H1 (cell line): ENCODE data around the gene SRCIN1. TPM values are rescaled to one million over a fixed set of nuclear protein-coding genes. Genes with fewer than 3 reads are reported as not detected.

Source experiments
- CTCF ChIA-PET: fragments of 300-600 bp; sonication (Branson Sonifier 250); formaldehyde crosslinking; loops from one replicate; lab custom pipeline; 2021; ENCODE audit not compliant: partially characterized antibody; lab: Charles Lee
- POLR2A ChIA-PET: fragments of 300-600 bp; sonication (Branson Sonifier 250); formaldehyde crosslinking; loops from one replicate; lab custom pipeline; 2021; ENCODE audit warnings: inconsistent platforms; ENCODE audit not compliant: partially characterized antibody; lab: Charles Lee
- DNase-seq, 2 experiments: peaks; one replicate each; pipeline versions ENCODE4 v3.0.0 to v3.0.0-alpha.2; 2010 to 2022; ENCODE audit warnings: low spot score in 2 of 2, low read depth in 1 of 2, mixed read lengths in 1 of 2
- FAIRE-seq: peaks from 2 replicates; lab custom pipeline; 2011; peaks lifted over from hg19 to GRCh38; lab: Jason Lieb, UNC
- H2AFZ ChIP-seq: 2 replicates; pipeline ENCODE4 v1.8.1; 2012; ENCODE audit warnings: low read length, inconsistent platforms
- H2AK5ac ChIP-seq: 2 replicates; pipeline ENCODE4 v1.6.1; 2013; ENCODE audit warnings: low read depth, low read length
- H2BK120ac ChIP-seq: replicated peaks from 2 replicates; pipeline ENCODE3; 2013; ENCODE audit warnings: low read depth, low read length, inconsistent platforms
- H2BK12ac ChIP-seq: 2 replicates; pipeline ENCODE4 v1.6.1; 2013; ENCODE audit warnings: low read depth, low read length
- H2BK15ac ChIP-seq: 2 replicates; pipeline ENCODE4 v1.6.1; 2013; ENCODE audit warnings: low read length
- H2BK20ac ChIP-seq: 2 replicates; pipeline ENCODE4 v1.6.1; 2013; ENCODE audit warnings: low read length
- H2BK5ac ChIP-seq: 2 replicates; pipeline ENCODE4 v1.6.1; 2013; ENCODE audit warnings: low read depth, low read length
- H3K14ac ChIP-seq: 2 replicates; pipeline ENCODE4 v1.6.1; 2013; ENCODE audit warnings: inconsistent platforms; ENCODE audit not compliant: insufficient read length
- H3K18ac ChIP-seq: 2 replicates; pipeline ENCODE4 v1.6.1; 2013; ENCODE audit warnings: low read length; ENCODE audit errors: extremely low read depth
- H3K23ac ChIP-seq: 2 replicates; pipeline ENCODE4 v1.6.1; 2013; ENCODE audit warnings: inconsistent platforms; ENCODE audit not compliant: insufficient read length
- H3K23me2 ChIP-seq: 2 replicates; pipeline ENCODE4 v1.6.1; 2013; ENCODE audit warnings: low read depth, low read length
- H3K27ac ChIP-seq: 2 replicates; pipeline ENCODE4 v1.6.1; 2011; ENCODE audit warnings: low read depth, low read length, inconsistent platforms
- H3K27me3 ChIP-seq, 4 experiments: replicated peaks in 1 of 4; 1 replicate in 1 of 4; 2 replicates in 3 of 4; pipeline versions ENCODE4 v1.6.1 to v1.8.1; 2011 to 2013; ENCODE audit warnings: low read length in 3 of 4, mild to moderate bottlenecking in 3 of 4, inconsistent platforms in 2 of 4, mixed read lengths in 2 of 4, moderate library complexity in 1 of 4; ENCODE audit not compliant: control insufficient read depth in 3 of 4, insufficient read depth in 3 of 4; ENCODE audit errors: extremely low read depth in 1 of 4
- H3K36me3 ChIP-seq, 4 experiments: 2 replicates each; pipeline versions ENCODE4 v1.6.1 to v1.8.1; 2011 to 2013; ENCODE audit warnings: mild to moderate bottlenecking in 4 of 4, low read length in 3 of 4, moderate library complexity in 2 of 4, control low read depth in 1 of 4, inconsistent platforms in 1 of 4; ENCODE audit not compliant: insufficient read depth in 4 of 4, control insufficient read depth in 2 of 4
- H3K4ac ChIP-seq: replicated peaks from 2 replicates; pipeline ENCODE3; 2013; ENCODE audit warnings: low read length, low read depth, mixed read lengths, inconsistent platforms; ENCODE audit not compliant: insufficient read length
- H3K4me1 ChIP-seq, 4 experiments: replicated peaks in 1 of 4; 1 replicate in 1 of 4; 2 replicates in 3 of 4; pipeline versions ENCODE4 v1.6.1 to v1.8.1; 2011 to 2013; ENCODE audit warnings: low read length in 3 of 4, inconsistent platforms in 2 of 4, mixed read lengths in 1 of 4; ENCODE audit not compliant: insufficient read depth in 4 of 4, control insufficient read depth in 3 of 4
- H3K4me2 ChIP-seq, 2 experiments: 2 replicates each; pipeline versions ENCODE4 v1.6.1 to v1.8.1; 2011 to 2013; ENCODE audit warnings: low read depth in 2 of 2, low read length in 2 of 2, control low read depth in 1 of 2, inconsistent platforms in 1 of 2, mild to moderate bottlenecking in 1 of 2; ENCODE audit not compliant: insufficient read depth in 1 of 2
- H3K4me3 ChIP-seq, 4 experiments: fragments of 200-600, 300-600 bp in 1 of 4; sonication (generic), shearing (Covaris generic), sonication (Bioruptor Twin) in 1 of 4; 2 replicates each; pipeline versions ENCODE4 v1.5.1 to v1.8.1; 2011 to 2016; ENCODE audit warnings: low read length in 4 of 4, low read depth in 3 of 4, control low read depth in 2 of 4, inconsistent platforms in 2 of 4, mild to moderate bottlenecking in 2 of 4, mixed read lengths in 1 of 4, moderate library complexity in 1 of 4; ENCODE audit not compliant: insufficient read depth in 2 of 4; ENCODE audit errors: extremely low read depth in 1 of 4
- H3K56ac ChIP-seq: replicated peaks from 2 replicates; pipeline ENCODE3; 2013; ENCODE audit warnings: low read depth, mild to moderate bottlenecking, mixed read lengths, low read length, inconsistent platforms; ENCODE audit not compliant: insufficient read length
- H3K79me1 ChIP-seq: 2 replicates; pipeline ENCODE4 v1.6.1; 2013; ENCODE audit warnings: low read depth, low read length, control low read depth
- H3K79me2 ChIP-seq, 2 experiments: 2 replicates each; pipeline versions ENCODE4 v1.6.1 to v1.8.1; 2012 to 2013; ENCODE audit warnings: low read length in 2 of 2, mild to moderate bottlenecking in 2 of 2, inconsistent platforms in 1 of 2; ENCODE audit not compliant: insufficient read depth in 2 of 2, control insufficient read depth in 1 of 2
- H3K9ac ChIP-seq, 4 experiments: replicated peaks in 1 of 4; 1 replicate in 1 of 4; 2 replicates in 3 of 4; pipeline versions ENCODE4 v1.6.1 to v1.8.1; 2011 to 2013; ENCODE audit warnings: low read depth in 3 of 4, low read length in 3 of 4, control low read depth in 2 of 4, mild to moderate bottlenecking in 2 of 4, moderate library complexity in 2 of 4, inconsistent platforms in 1 of 4; ENCODE audit errors: extremely low read depth in 1 of 4
- H3K9me3 ChIP-seq, 2 experiments: 2 replicates each; pipeline versions ENCODE4 v1.6.1 to v1.8.1; 2012 to 2013; ENCODE audit warnings: mild to moderate bottlenecking in 2 of 2, moderate library complexity in 2 of 2, control low read depth in 1 of 2, inconsistent platforms in 1 of 2, low read depth in 1 of 2, low read length in 1 of 2, mixed read lengths in 1 of 2; ENCODE audit not compliant: insufficient read depth in 2 of 2
- H4K20me1 ChIP-seq, 2 experiments: replicated peaks in 1 of 2; 2 replicates each; pipeline versions ENCODE3 to v1.8.1; 2011 to 2013; ENCODE audit warnings: inconsistent platforms in 2 of 2, low read length in 2 of 2, mild to moderate bottlenecking in 1 of 2; ENCODE audit not compliant: insufficient read depth in 2 of 2, control insufficient read depth in 1 of 2
- H4K5ac ChIP-seq: 2 replicates; pipeline ENCODE4 v1.6.1; 2013; ENCODE audit warnings: low read length, low read depth, mixed read lengths, inconsistent platforms; ENCODE audit not compliant: insufficient read length
- H4K8ac ChIP-seq: 2 replicates; pipeline ENCODE4 v1.8.0; 2013; ENCODE audit warnings: mild to moderate bottlenecking, moderate library complexity, low read length, inconsistent platforms; ENCODE audit not compliant: insufficient read depth; ENCODE audit errors: extremely low read depth
- H4K91ac ChIP-seq: replicated peaks from 2 replicates; pipeline ENCODE3; 2013; ENCODE audit warnings: low read length, mixed read lengths, inconsistent platforms; ENCODE audit not compliant: insufficient read length
- ATF2 ChIP-seq: IDR thresholded peaks from 2 replicates; pipeline ENCODE4 v1.6.1; 2012; ENCODE audit warnings: low read length, inconsistent platforms
- CREB1 ChIP-seq: IDR thresholded peaks from 2 replicates; pipeline ENCODE4 v1.6.1; 2012; ENCODE audit warnings: inconsistent platforms
- HDAC6 ChIP-seq: IDR thresholded peaks from one replicate; pipeline ENCODE4 v1.7.1; 2012; ENCODE audit warnings: low read depth, mild to moderate bottlenecking, inconsistent platforms, low read length, moderate library complexity
- JUN ChIP-seq: IDR thresholded peaks from 2 replicates; pipeline ENCODE4 v1.6.1; 2011; ENCODE audit warnings: low read depth, mild to moderate bottlenecking, improper control_type of control experiment, low read length
- KDM5A ChIP-seq: fragments of 200-600 bp; IDR thresholded peaks from 2 replicates; pipeline ENCODE4 v1.7.1; 2012; ENCODE audit warnings: mild to moderate bottlenecking, low read length, inconsistent platforms, mixed read lengths
- MAFK ChIP-seq: IDR thresholded peaks from 2 replicates; pipeline ENCODE4 v1.6.1; 2012; ENCODE audit warnings: low read depth, mild to moderate bottlenecking, improper control_type of control experiment, low read length
- PHF8 ChIP-seq: fragments of 200-600 bp; sonication (generic); conservative IDR thresholded peaks from 2 replicates; pipeline ENCODE4 v1.7.1; 2012; ENCODE audit warnings: low read depth, mild to moderate bottlenecking, inconsistent platforms, low read length, moderate library complexity
- POU5F1 ChIP-seq: IDR thresholded peaks from 2 replicates; pipeline ENCODE4 v1.6.1; 2011; ENCODE audit warnings: low read depth, mild to moderate bottlenecking, low read length, moderate library complexity
- SP2 ChIP-seq: IDR thresholded peaks from 2 replicates; pipeline ENCODE4 v1.6.1; 2012; ENCODE audit warnings: mild to moderate bottlenecking, low read length, inconsistent platforms
- SP4 ChIP-seq: IDR thresholded peaks from 2 replicates; pipeline ENCODE4 v1.6.1; 2012; ENCODE audit warnings: low read length, inconsistent platforms
- WGBS, 2 experiments: shearing (Covaris generic) in 1 of 2; methylation state at CpG; one replicate each; pipeline versions ENCODE4 v1.1.6 to v1.1.7; 2013 to 2015; ENCODE audit warnings: low lambda C conversion rate in 2 of 2, mixed read lengths in 2 of 2, inconsistent platforms in 1 of 2, low coverage in 1 of 2, missing lambda C conversion rate in 1 of 2; ENCODE audit not compliant: insufficient replicate concordance in 2 of 2, insufficient coverage in 1 of 2, insufficient read length in 1 of 2; ENCODE audit errors: extremely low coverage in 1 of 2, missing lambda C conversion rate in 1 of 2; 5-methylcytosine and 5-hydroxymethylcytosine counted together
- polyA plus RNA-seq, 7 experiments: library from polyadenylated mRNA; depleted of rRNA in 3 of 7; stranded (reverse) in 5 of 7; unstranded in 2 of 7; fragments of >200 nt in 5 of 7; fragments of 200-250 nt in 2 of 7; gene quantifications; 1 replicate in 5 of 7; 2 replicates in 1 of 7; 4 replicates in 1 of 7; pipeline versions ENCODE4 v1.2.1 to v1.2.3, GENCODE V29; 2011 to 2013; ENCODE audit warnings: missing spikeins in 2 of 7, mixed read lengths in 2 of 7
- total RNA-seq: library from RNA; stranded (reverse); fragmentation: NEBNext Ultra II Directional; extraction: Animal tissue kit (Norgen Biotek cat#: 25700); gene quantifications from 2 replicates; pipeline ENCODE4 v1.2.1, GENCODE V29; 2021

SRCIN1 gene
- total and polyA plus RNA-seq, 2 of the 8 experiments (the other 6 are each of a cell fraction or from before 2014, with no cell fraction given): 2.8 to 3.8 TPM

- 0% methylated on average over 30 of the region's 50 CpGs; no CpG with 5 or more reads in 1 of the 2 experiments for WGBS, 2 experiments
- TF ChIP-seq JUN: no peak
- TF ChIP-seq PHF8: no peak
- TF ChIP-seq HDAC6: no peak
- TF ChIP-seq SP4: no peak
- no peak for TF ChIP-seq MAFK
- no peak for TF ChIP-seq SP2
- no peak for TF ChIP-seq ATF2
- TF ChIP-seq POU5F1: no peak
- TF ChIP-seq KDM5A: no peak
- no peak for TF ChIP-seq CREB1
These were observed 42.1 kb downstream of the SRCIN1 start for GRCh38 chr17:38563362-38564253.

More at GRCh38 chr17:38563362-38564253, 42.1 kb downstream of the SRCIN1 start:
- Histone ChIP-seq H3K36me3 (peaks cover 0 to 7% (median 0%) of the 10 kb centered on the region in 4 experiments; a peak in 1 of 8 replicates), H3K23ac (no peak overlapping the region), H3K4me3 (peak overlapping the region; percentile 28 to 60 (median 48)), H2BK12ac (peak overlapping the region; percentile 96; the same call in 1 of the 2 replicates), H3K23me2 (peaks cover 21% of the 10 kb centered on the region), H4K8ac (peak overlapping the region; percentile 71; the same call in 1 of the 2 replicates), H3K27ac (no peak overlapping the region), H2BK20ac (peak overlapping the region; percentile 86; the same call in 1 of the 2 replicates), H3K14ac (no peak overlapping the region), H2BK120ac (no peak overlapping the region), H3K79me1 (no peaks in the 10 kb centered on the region), H3K4ac (no peak overlapping the region), H2BK15ac (peak overlapping the region; percentile 98; the same call in 1 of the 2 replicates), H2AK5ac (no peak overlapping the region), H3K4me1 (peaks cover 8 to 50% (median 38%) of the 10 kb centered on the region in 4 experiments), H2BK5ac (peak overlapping the region; percentile 84; the same call in 1 of the 2 replicates), H3K9ac (no peak overlapping the region), H3K56ac (no peak overlapping the region), H4K5ac (no peak overlapping the region), H4K20me1 (peaks cover 8 to 36% of the 10 kb centered on the region in 2 experiments), H2AFZ (no peak overlapping the region), H3K27me3 (peaks cover 65 to 95% (median 91%) of the 10 kb centered on the region in 4 experiments), H3K79me2 (no peaks in the 10 kb centered on the region), H4K91ac (peak overlapping the region; percentile 87), H3K9me3 (no peaks in the 10 kb centered on the region), H3K18ac (peak overlapping the region; percentile 78), H3K4me2 (peak overlapping the region; percentile 89 to 97)
- ChIA-PET CTCF (interaction anchor here (0.9 to 38.1 kb wide), 16 partner anchors 10 to 143 kb away, joined by 3 to 914 read pairs (median 6); partner anchors contain the start of gene SRCIN1), POLR2A (interaction anchor here (0.6 to 4.9 kb wide), 23 partner anchors 8 to 168 kb away, joined by 3 to 45 read pairs (median 4); partner anchors contain the start of gene SRCIN1)
- no peak for FAIRE-seq
- DNase-seq: peak; percentile 75 to 83
